GM21717 (cell line): ENCODE results near the gene LYPD5.
"Not testable (repeated sequence)": the region's sequence is repeated elsewhere in the genome, so short reads cannot be mapped to it uniquely, and the experiment has no call there.

Experiments used
- ATAC-seq: cut with Tn5 transposase; IDR thresholded peaks from one replicate; pipeline ENCODE4 v1.9.1; 2021; ENCODE audit warnings: mild to moderate bottlenecking, moderate library complexity; ENCODE audit not compliant: unreplicated experiment

Gene LYPD5, protein sequence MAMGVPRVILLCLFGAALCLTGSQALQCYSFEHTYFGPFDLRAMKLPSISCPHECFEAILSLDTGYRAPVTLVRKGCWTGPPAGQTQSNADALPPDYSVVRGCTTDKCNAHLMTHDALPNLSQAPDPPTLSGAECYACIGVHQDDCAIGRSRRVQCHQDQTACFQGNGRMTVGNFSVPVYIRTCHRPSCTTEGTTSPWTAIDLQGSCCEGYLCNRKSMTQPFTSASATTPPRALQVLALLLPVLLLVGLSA

DNA sequence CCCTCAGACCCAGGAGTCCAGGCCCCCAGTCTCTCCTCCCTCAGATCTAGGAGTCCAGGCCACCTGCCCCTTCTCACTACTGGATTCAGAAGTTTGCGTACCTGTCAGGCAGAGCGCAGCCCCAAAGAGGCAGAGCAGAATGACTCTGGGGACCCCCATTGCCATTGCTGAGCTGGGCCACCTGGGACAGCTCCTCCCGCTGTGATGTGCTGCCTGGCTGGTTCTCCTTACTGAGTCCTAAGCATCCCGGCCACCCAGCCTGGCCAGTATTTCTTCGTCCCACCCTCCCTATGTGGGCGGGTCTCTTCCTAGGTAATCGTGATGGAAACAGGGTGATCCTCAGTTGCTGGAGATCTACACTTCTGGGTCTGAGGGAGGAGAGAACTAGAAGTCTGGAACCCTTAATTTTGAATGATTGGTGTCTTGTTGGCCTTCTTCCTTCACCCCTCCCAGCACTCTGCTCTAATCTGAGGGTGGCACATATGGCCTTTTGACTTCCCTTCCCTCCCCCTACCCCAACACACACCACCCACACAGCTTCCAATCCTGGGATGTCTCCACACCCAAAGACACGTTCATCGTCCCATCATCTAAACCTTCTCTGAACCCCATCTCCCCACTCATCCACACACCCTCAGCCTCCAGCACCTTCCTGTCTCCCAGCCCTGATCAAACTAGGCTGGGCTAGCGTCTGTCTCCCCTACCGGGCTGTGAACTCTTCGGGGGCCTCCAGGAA lies at the start of gene LYPD5:
Gene LYPD5 (minus strand): TSS at position 232 of the 736 bp plus-strand sequence. CDS start 67 bp downstream, at position 165.
- no peak for ATAC-seq

DNA sequence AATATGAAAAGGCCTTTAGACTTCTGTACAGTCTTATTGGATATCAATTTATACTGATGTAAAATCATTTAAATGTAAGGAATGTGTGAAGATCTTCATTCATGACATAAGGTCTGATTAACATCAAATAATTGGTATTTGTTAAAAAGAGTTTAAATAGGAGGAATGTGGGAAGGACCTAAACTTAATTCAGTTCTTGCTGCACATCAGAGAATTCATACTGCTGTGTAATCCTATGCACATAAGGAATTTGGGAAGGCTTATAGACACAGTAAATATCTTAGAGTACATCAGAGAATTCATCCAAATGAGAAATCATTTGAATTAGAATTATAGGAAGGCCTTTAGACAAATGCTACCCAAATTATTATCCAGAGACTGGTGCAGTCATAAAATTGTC lies 46.6 kb upstream of the LYPD5 start:
- no peak for ATAC-seq

DNA sequence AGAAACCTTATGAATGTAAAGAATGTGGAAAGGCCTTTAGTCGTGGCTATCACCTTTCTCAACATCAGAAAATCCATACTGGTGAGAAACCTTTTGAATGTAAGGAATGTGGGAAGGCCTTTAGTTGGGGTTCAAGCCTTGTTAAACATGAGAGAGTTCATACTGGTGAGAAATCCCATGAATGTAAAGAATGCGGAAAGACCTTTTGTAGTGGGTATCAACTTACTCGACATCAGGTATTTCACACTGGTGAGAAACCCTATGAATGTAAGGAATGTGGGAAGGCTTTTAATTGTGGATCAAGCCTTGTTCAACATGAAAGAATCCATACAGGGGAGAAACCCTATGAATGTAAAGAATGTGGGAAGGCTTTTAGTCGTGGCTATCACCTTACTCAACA lies 45.6 kb upstream of the LYPD5 start:
- ATAC-seq, result no peak

GRCh38 chr19:43847246-43847645 lies 45.0 kb upstream of the LYPD5 start:
- ATAC-seq, result no peak

- ATAC-seq, result no peak
Observed at GRCh38 chr19:43842007-43842406, 39.8 kb upstream of the LYPD5 start.

DNA sequence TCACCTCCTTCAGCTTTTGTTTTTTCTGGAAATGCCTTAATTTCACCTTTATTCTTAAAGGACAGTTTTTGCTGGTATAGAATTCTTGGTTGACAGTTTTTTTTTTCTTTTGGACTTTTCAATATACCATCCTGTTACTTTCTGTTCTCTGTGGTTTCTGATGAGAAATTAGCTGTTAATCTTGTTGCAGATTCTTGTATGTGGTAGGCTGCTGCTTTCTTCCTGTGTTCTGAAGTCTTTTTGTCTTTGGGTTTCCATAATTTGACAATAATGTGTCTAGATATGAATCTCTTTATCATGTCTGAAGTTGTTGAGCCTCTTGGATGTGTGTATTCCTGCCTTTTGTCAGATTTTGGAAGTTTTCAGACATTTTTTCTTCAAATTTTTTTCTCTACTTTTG lies 36.9 kb upstream of the LYPD5 start:
- no peak for ATAC-seq

DNA sequence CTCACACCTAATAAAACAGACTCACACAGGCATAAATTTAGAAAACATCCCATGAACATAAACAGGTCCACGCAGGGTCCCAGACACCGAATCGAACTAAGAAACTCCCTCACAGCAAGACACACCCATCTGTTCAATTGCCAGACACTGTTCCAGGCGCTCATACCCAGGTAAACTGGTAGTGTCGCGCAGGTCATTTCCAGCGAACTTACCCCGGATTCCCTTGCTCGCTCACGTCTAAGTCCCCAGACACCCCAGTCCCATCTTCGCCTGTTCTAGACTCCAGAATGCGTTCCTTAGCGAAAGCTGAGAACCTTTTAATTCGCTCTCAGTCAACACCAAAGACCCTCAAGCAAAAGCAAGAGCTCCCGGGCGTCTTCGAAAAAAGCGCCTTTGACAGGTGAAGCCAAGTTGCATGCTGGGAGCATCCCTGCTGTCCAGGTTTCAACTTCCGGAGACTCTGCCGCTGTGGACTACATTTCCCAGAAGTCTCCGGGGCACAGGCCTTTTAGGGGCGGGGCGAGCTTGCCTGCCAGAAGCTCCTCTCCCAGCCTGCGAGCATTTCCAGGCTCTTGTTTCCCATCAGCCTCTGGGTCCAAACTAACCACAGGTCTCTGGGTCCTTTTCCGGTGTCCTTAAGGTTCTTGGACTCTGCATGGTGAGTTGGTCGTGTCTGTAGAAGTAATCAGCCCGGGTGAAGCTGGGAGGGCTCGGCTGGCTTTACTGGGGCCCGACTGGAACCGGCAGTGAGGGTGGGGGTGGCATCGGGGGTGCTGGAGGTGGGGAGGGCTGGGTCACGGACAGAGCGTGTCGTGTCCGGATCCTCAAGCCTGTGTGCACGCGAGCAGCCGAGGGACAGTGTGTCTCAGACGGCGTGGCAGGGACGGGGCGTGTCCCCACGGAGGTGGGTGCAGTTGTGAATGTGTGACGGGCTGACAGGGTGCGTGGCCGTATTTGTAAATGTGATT lies 24.8 kb upstream of the LYPD5 start, which contains the start of gene ZNF283:
Gene ZNF283 (plus strand): TSS at position 535 of the 968 bp plus-strand sequence. CDS start 6,184 bp downstream, outside the sequence.
- ATAC-seq, result peak; percentile 67

GRCh38 chr19:43824572-43824971 lies 22.3 kb upstream of the LYPD5 start:
- ATAC-seq, result not testable (repeated sequence)

- not testable (repeated sequence) for ATAC-seq
Observed at GRCh38 chr19:43823856-43824255, 21.6 kb upstream of the LYPD5 start.

DNA sequence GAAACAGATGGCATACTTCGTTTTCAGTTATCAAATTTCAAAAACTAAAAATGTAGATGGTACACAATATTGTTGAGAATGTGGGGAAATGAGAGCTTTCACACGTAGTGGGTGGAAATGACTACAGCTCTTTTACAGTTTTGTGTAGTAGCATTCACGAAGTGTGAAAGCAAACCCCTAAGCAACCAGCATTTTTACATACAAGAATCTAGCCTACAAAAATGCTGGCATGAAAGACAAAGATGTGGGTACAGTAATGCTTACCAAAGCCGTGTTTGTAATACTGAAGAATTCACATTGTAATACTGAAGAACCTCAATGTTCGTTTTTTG lies 18.6 kb upstream of the LYPD5 start:
- no peak for ATAC-seq

- ATAC-seq, result no peak
Observed at GRCh38 chr19:43820098-43820883, 18.0 kb upstream of the LYPD5 start.

- ATAC-seq, result no peak
Observed at GRCh38 chr19:43818500-43818899, 16.3 kb upstream of the LYPD5 start.

DNA sequence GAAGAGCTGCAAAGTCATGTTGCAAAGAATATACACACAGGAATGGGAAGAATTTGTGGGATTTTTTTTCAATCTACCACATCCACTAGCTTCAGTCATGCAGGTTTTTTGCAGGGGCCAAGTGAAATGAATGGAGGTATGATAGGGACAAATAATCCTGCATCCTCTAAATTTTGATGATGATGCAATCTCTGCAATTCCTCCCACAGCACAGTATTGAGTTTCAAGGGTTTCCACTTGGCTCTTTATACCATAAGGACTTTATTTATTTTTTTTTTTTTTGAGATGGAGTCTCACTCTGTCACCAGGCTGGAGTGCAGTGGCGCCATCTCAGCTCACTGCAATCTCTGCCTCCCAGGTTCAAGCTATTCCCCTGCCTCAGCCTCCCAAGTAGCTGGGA lies 15.2 kb upstream of the LYPD5 start:
- not testable (repeated sequence) for ATAC-seq

- ATAC-seq, result no peak
Observed at GRCh38 chr19:43814663-43815352, 12.6 kb upstream of the LYPD5 start.

- no peak for ATAC-seq
Observed at GRCh38 chr19:43812688-43813087, 10.4 kb upstream of the LYPD5 start.

DNA sequence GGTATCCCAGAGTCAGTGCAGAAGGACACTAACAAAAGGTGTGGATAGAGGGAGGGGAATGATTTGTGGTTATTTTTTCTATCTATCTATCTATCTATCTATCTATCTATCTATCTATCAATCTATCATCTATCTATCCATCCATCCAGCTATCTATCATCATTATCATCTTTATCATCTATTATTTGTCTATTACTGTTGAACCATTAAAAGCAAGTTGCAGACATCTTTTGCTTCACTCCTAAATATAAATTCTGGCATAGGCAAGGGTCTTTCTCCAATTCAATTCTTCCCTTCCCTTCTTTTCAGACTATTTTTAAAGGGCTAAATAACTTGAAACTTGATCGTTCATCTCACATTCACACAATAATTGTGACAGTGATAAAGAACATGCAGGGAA lies 10.0 kb upstream of the LYPD5 start:
- no peak for ATAC-seq

- no peak for ATAC-seq
Observed at GRCh38 chr19:43811837-43812236, 9.6 kb upstream of the LYPD5 start.

- no peak for ATAC-seq
Observed at GRCh38 chr19:43809762-43810696, 7.8 kb upstream of the LYPD5 start.

GRCh38 chr19:43807651-43808050 lies 5.4 kb upstream of the LYPD5 start:
- ATAC-seq, result no peak
